ENCODE measurements around the gene OR56A3. TPM values are rescaled to one million over a fixed set of nuclear protein-coding genes. Genes with fewer than 3 reads are reported as not detected.

The OR56A3 gene
- total RNA-seq, 1 experiment from 2014 or later, result not detected

GRCh38 chr11:5899534-5899933 lies 42.5 kb upstream of the OR56A3 start:
- no peak for TF ChIP-seq YY1 (IDR thresholded peaks at IDR 0.05; ENCODE audit: extremely low read depth, insufficient replicate concordance, low read depth, low read length)
- TF ChIP-seq EGR1 (IDR thresholded peaks at IDR 0.05; ENCODE audit: low read depth), result no peak
- TF ChIP-seq REST (IDR thresholded peaks at IDR 0.05; ENCODE audit: low read depth), result no peak
- no peak for TF ChIP-seq SIN3A (IDR thresholded peaks at IDR 0.05; ENCODE audit: low read depth)
- no peak for TF ChIP-seq ZFX (IDR thresholded peaks at IDR 0.05)
- TF ChIP-seq ZNF274 (IDR thresholded peaks at IDR 0.05; ENCODE audit: low read depth, low read length), result no peak
- no peak for TF ChIP-seq ELF1 (IDR thresholded peaks at IDR 0.05; ENCODE audit: borderline replicate concordance, low read depth)
- no peak for TF ChIP-seq POLR2AphosphoS5 (IDR thresholded peaks at IDR 0.05; ENCODE audit: low read depth, low read length)
- TF ChIP-seq SP1 (IDR thresholded peaks at IDR 0.05; ENCODE audit: low read depth), result no peak
- TF ChIP-seq, protein P1, sequence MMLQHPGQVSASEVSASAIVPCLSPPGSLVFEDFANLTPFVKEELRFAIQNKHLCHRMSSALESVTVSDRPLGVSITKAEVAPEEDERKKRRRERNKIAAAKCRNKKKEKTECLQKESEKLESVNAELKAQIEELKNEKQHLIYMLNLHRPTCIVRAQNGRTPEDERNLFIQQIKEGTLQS (IDR thresholded peaks at IDR 0.05), result no peak
- TF ChIP-seq CEBPB (IDR thresholded peaks at IDR 0.05; ENCODE audit: low read depth), result no peak
- TF ChIP-seq JUND (IDR thresholded peaks at IDR 0.05), result no peak
- TF ChIP-seq, protein P2, sequence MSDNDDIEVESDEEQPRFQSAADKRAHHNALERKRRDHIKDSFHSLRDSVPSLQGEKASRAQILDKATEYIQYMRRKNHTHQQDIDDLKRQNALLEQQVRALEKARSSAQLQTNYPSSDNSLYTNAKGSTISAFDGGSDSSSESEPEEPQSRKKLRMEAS (IDR thresholded peaks at IDR 0.05), result no peak
- TF ChIP-seq EZH2phosphoT487 (IDR thresholded peaks at IDR 0.05; ENCODE audit: borderline replicate concordance), result no peak
- TF ChIP-seq EZH2 (IDR thresholded peaks at IDR 0.05), result no peak
- TF ChIP-seq ZBTB33 (IDR thresholded peaks at IDR 0.05; ENCODE audit: extremely low read depth, insufficient replicate concordance, low read length), result no peak
- H3K27me3 ChIP-seq (ENCODE audit: insufficient read depth, low read length), result peaks cover 60% of the 10 kb centered on the region
- H2AFZ ChIP-seq (ENCODE audit: low read depth, low read length, poor library complexity, severe bottlenecking), result no peak overlapping the region
- intact Hi-C loops (cut with micrococcal nuclease), result loop anchor here (10.0 kb wide), 1 partner anchor 1275 kb away; no protein-coding TSS in a partner anchor
- ChIA-PET POLR2A (no interaction called here), RAD21 (ENCODE audit: low non-redundant PET in 1 of 2, low total read pairs in 2 of 2, uncharacterized antibody in 2 of 2, unreplicated experiment in 2 of 2) (no interaction called here), CTCF (no interaction called here)
- H3K79me2 ChIP-seq (ENCODE audit: insufficient read depth, low read length), result no peaks in the 10 kb centered on the region
- H3K4me2 ChIP-seq (ENCODE audit: low read length), result no peak overlapping the region
- no peaks in the 10 kb centered on the region for H3K9me3 ChIP-seq (ENCODE audit: control insufficient read depth in 1 of 2, insufficient read depth in 1 of 2, low read depth in 1 of 2, low read length in 2 of 2)
- no peaks in the 10 kb centered on the region for H3K9me2 ChIP-seq (ENCODE audit: insufficient read depth)
- BruUV-seq (replicated peaks), result no TSS peak
- no peak overlapping the region for H3K9ac ChIP-seq (ENCODE audit: low read length)
- no peak overlapping the region for H3K4me3 ChIP-seq (replicated peaks in 1 of 2; ENCODE audit: low read depth in 1 of 2, low read length in 2 of 2)
- no peaks in the 10 kb centered on the region for H4K20me1 ChIP-seq (ENCODE audit: insufficient read depth)
- no peak overlapping the region for H3K27ac ChIP-seq (ENCODE audit: low read depth, low read length)
- no peak for ATAC-seq
- H3K36me3 ChIP-seq (ENCODE audit: control insufficient read depth in 1 of 2, insufficient read depth in 2 of 2, low read length in 2 of 2), result no peaks in the 10 kb centered on the region
- DNase-seq (ENCODE audit: low read depth, low spot score), result no peak
- no peaks in the 10 kb centered on the region for H3K4me1 ChIP-seq (ENCODE audit: control insufficient read depth in 1 of 2, insufficient read depth in 2 of 2, low read length in 2 of 2)
